Stimulated activated CD8-positive, alpha-beta memory T cell treated with anti-CD3 and anti-CD28 coated beads, Interleukin-15, amount 100 ng/mL, for 4 hours (primary cell): ENCODE measurements around the gene SRSF12.
"Not testable (repeated sequence)": the region's sequence is repeated elsewhere in the genome, so short reads cannot be mapped to it uniquely, and the experiment has no call there.

ENCODE experiments used
- DNase-seq, 2 donors: peaks; one replicate each; pipeline ENCODE4 v3.0.0-alpha.2; 2020; ENCODE audit warnings: low read depth in 2 of 2

Gene SRSF12

DNA sequence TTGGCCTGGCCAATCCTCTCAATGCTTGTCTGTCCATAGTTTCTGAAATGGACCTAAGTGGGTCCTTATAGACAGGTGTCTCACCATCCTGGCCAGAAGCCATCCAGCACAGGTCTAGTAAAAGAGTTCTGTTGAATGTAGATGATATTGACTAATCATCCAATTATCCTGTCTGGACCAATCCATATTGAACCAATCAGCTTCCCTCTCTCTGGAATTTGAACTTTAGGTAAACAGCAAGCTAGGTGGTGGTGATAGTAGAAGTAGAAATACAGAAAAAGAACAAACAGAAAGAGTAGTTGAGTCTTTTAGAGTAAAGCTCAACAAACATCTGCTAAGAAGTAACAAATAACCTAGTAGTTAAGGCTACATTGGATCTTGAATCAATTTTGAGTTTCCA is 46.8 kb downstream of the SRSF12 start:
- no peak for DNase-seq

DNA sequence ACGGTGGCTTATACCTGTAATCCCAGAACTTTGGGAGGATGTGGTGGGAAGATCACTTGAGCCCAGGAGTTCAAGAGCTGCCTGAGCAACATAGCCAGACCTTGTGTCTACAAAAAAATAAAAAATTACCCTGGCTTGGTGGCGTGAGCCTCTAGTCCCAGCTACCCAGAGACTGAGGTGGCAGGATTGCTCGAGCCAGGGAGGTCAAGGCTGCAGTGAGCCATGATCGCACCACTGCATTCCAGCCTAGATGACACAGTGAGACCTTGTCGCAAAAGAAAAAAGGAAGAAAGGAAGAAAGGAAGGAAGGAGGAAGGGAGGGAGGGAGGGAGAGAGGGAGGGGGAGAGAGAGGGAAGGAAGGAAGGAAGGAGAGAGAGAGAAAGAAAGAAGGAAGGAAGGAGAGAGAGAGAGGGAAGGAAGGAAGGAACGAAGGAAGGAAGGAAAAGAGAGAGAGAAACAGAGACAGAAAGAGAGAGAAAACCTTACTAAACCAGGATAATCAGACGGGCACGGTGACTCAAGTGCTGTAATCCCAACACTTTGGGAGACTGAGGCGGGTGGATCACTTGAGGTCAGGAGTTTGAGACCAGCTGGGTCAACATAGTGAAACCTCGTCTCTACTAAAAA is 48.2 kb downstream of the SRSF12 start:
- DNase-seq = no peak

DNA sequence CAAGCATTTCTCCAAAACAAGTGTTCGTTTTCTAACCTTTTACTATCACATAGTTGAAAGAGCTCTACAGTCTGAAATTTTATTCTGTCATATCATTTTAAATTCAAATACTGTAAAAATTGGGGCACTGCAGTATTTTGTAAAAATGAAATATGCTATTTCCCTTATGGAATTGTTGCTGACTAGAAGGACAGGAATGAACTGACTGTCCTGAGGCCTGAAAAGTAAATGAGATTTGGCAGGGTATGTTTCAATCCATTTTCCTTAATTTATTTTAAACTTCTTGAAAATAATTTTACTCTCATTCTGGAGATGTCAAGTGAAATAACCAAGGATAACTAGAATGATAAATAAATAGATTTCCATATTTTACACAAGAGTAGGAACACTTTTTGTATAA is 49.2 kb downstream of the SRSF12 start:
- no peak for DNase-seq

DNA sequence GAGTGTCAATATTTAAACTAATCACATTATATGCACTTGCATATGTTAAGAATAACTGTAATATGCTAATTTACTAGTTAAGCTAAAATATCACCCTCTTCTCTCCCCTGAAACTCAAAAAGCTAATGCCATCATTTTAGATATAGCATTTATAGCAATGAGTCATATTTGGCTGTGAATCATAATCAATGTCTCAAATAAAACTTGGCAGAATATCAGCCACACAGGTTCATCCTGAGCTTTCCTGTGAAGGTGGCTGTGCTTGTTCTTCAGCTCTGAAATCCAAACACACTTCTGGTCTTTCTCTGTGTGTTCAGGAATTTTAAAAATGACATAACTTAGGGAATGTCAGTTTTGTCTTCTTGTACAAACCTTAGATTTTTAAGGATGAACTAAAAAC is 50.1 kb downstream of the SRSF12 start:
- no peak for DNase-seq

- no peak for DNase-seq
These were observed 50.8 kb downstream of the SRSF12 start for GRCh38 chr6:89066940-89067646.

GRCh38 chr6:89066121-89066520 is 51.8 kb downstream of the SRSF12 start:
- DNase-seq = not testable (repeated sequence)

DNA sequence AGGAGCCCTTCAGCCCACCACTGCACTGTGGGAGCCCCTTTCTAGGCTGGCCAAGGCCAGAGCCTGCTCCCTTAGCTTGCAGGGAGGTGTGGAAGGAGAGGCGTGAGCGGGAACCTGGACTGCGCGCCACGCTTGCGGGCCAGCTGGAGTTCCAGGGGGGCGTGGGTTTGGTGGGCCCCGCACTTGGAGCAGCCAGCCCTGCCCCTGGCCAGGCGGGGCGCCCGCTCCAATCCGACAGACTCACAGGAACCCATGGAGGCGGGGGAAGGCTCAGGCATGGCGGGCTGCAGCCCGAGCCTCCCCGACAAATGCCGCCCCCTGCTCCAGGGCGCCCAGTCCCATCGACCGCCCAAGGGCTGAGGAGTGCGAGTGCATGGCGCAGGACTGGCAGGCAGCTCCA is 52.9 kb downstream of the SRSF12 start:
- DNase-seq = not testable (repeated sequence)

GRCh38 chr6:89063881-89064280 is 54.0 kb downstream of the SRSF12 start:
- no peak for DNase-seq

- DNase-seq = no peak
These were observed 58.6 kb downstream of the SRSF12 start for GRCh38 chr6:89059227-89059626.

GRCh38 chr6:89058627-89059026 is 59.2 kb downstream of the SRSF12 start:
- DNase-seq = no peak

- DNase-seq = no peak
These were observed 60.1 kb downstream of the SRSF12 start for GRCh38 chr6:89057759-89058158.

DNA sequence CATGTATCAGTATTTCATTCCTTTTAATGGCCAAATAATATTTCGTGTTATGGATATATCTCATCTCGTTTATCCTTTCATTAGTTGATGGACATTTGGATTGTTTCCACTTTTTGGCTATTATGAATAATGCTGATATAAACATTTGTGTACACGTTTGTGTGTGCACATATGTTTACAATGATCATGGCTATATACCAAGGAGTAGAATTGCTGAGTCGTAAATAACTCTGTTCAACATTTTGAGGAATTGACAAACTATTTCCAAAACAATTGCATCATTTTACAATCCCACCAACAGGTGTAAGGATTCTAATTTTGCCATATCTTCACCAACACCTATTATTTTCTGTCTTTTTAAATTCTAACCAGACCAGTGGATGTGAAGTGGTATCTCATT is 63.7 kb downstream of the SRSF12 start:
- DNase-seq = no peak

- no peak for DNase-seq
These were observed 66.2 kb downstream of the SRSF12 start for GRCh38 chr6:89051676-89052075.

- no peak for DNase-seq
These were observed 67.2 kb downstream of the SRSF12 start for GRCh38 chr6:89050697-89051096.

DNA sequence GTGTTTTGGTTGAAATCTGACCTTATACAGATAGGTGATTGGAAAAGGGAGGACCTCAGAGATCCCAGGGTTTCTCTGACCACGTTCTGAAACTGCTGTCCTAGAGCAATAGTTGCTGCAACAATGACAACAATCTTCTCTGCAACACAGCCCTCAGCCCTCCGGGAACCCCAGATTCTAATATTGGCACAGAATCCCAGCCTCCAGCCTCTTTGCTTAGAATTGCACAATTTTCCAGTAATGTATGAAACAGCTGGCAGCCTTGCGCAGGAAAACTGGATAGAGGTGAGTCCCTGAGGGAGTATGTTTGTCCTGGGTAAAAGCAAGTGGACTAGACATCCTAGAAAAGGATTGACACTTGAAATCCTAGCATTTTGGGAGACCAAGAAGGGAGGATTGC is 67.7 kb downstream of the SRSF12 start:
- no peak for DNase-seq

- no peak for DNase-seq
These were observed 68.9 kb downstream of the SRSF12 start for GRCh38 chr6:89048985-89049384.

- no peak for DNase-seq
These were observed 69.5 kb downstream of the SRSF12 start for GRCh38 chr6:89048288-89048923.

GRCh38 chr6:89047473-89047872 is 70.4 kb downstream of the SRSF12 start:
- DNase-seq = no peak
